IPS DF 4.7 (cell line): Measurements from ENCODE around the gene ST8SIA6.
"Not testable (repeated sequence)": the region's sequence is repeated elsewhere in the genome, so short reads cannot be mapped to it uniquely, and the experiment has no call there.

Experiments used
- DNase-seq: peaks from one replicate; pipeline ENCODE4 v3.0.0-alpha.2; 2013; ENCODE audit warnings: low spot score; ENCODE audit errors: extremely low read depth

ST8SIA6 gene

GRCh38 chr10:17348501-17349349, 105.7 kb downstream of the ST8SIA6 start:
- no peak for DNase-seq

GRCh38 chr10:17348011-17348500, 106.3 kb downstream of the ST8SIA6 start:
- no peak for DNase-seq

GRCh38 chr10:17344206-17344605, 110.2 kb downstream of the ST8SIA6 start:
- DNase-seq, result no peak

DNA sequence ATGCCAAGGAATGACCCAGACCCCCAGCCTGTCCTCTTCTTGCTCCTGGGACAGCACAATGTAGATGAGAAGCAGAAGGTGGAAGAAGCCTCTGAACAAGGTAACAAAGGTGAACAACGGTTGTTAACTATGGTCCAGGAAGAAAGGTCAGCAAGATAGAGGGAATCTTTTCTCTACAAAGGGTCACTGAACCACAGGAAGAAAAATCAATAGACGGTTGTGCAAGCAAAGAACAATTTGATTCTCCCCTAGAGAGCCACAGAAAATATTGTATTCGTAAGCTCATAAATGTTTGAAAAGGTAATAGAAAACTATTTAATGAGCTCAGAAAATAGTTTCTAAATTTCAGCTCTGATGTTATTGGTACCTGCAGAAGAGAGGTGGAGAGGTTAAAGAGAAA, 111.3 kb downstream of the ST8SIA6 start:
- no peak for DNase-seq

DNA sequence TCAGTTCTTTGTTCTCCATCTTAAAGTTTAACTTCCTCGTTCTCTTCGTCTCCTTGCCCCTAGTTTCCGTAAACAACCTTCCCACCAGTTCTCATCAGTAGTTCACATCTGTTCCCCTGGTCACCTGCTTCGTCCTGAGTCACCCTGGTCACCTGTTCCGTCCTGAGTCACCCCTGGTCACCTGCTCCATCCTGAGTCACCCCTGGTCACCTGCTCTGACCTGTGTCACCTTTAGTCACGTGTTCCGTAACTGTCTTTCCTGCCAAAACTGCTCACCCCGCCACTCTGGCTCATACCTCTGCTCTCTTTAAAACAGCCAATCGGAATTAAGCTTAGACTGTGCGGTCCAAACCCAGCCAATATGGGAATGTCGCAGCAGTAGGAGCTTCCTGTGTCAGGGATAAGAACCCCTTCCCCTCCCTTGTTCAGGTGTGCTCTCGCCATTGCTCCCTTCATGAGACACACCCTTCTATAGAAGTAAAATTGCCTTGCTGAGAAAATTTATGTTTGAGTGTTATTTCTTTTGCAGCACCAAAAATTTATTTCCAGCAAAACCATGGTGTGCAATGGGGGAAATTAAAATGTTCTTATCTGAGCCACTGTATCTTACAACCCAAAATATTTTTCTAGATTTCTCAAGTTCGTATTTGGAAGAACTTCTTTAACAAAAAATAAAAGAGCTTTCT, 114.1 kb downstream of the ST8SIA6 start:
- no peak for DNase-seq

GRCh38 chr10:17335065-17335464, 119.3 kb downstream of the ST8SIA6 start:
- DNase-seq, result no peak

GRCh38 chr10:17330501-17330900, 123.9 kb downstream of the ST8SIA6 start:
- DNase-seq, result no peak

DNA sequence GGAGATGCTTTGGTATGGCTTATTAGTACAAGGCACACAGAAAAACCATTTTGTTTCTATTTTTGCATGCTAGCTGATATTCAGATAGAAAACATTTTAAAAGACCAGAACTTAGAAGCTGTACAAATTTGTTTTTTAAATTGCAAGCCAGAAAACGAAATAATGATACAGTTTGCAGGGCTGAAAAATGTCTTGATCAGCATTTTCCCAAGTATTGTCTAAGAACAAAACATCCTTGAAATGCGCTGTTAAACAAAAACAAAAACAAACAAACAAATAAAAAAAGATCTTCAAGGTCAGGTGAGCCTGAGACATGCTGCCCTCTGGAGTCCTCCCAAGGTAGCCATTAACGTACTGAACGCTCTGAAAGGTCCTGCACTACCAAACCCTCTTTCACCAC, 128.0 kb downstream of the ST8SIA6 start:
- no peak for DNase-seq

DNA sequence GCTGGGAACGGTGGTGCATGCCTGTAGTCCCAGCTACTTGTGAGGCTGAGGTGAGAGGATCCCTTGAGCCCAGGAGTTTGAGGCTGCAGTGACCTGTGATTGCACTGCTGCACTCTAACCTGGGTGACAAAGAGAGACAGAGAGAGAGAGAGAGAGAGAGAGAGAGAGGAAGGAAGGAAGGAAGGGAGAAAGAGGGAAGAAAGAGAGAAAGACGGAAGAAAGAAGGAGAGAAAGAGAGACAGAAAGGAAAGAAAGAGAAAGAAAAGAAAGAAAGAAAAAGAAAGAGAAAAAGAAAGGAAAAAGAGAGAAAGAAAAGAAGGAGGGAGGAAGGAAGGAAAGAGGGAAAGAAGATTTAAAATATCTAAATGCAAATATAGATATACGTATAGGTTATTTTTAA, 132.4 kb downstream of the ST8SIA6 start:
- DNase-seq, result not testable (repeated sequence)

GRCh38 chr10:17316488-17317170, 137.8 kb downstream of the ST8SIA6 start:
- DNase-seq, result no peak

DNA sequence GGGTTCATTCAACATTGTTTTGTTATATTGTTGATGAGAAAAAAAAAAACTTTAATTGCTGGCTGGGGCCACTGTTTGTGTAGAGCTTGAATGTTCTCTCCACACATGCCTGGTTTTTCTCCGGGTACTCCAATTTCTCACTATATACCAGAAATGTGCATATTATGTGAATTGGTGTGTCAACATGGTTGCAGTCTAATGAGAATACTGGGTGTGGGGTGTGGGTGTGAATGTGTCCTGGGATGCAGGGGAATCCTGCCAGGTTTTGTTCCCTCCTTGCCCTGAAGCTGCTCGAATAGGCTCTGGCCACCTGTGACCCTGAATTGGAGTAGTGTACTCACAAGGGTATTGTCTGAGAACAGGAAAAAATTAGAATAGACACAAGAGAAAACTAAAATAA, 145.0 kb downstream of the ST8SIA6 start:
- DNase-seq, result no peak

- no peak for DNase-seq
Observed at GRCh38 chr10:17307123-17307522, 147.3 kb downstream of the ST8SIA6 start.

DNA sequence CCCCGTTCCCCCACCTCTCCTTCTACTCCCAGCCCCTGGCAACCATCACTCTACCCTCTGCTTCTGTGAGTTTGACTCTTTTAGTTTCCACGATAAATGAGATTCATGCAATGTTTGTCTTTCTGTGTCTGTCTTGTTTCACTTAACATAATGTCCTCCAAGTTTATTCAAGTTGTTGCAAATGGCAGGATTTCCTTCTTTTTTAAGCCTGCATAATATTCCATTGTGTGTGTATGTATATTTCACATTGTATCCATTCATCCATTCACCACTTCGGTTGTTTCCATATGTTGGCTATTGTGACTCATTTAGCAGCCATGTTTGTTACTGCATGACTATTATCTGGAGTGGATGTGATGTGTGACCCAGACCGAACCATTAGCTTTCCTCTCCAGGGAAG, 162.0 kb downstream of the ST8SIA6 start:
- DNase-seq, result no peak

DNA sequence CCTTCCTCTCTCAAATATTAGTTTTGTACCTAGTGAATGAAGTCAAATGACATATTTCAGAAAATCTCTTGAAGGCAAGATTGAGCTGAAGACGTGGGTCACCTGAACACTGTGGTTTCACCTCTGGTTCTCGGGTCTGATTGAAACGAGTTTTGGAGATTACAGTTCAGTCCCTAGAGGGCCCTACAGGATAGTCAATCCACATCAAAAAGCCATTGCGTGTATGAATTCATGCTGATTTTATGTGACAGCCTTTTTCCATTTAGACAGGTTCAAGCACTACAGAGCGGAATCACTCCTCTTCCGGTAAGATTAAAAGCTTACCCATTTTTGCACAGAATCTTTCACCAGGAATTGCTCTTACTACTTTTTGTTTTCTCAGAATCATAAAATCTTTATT, 164.2 kb downstream of the ST8SIA6 start:
- no peak for DNase-seq

DNA sequence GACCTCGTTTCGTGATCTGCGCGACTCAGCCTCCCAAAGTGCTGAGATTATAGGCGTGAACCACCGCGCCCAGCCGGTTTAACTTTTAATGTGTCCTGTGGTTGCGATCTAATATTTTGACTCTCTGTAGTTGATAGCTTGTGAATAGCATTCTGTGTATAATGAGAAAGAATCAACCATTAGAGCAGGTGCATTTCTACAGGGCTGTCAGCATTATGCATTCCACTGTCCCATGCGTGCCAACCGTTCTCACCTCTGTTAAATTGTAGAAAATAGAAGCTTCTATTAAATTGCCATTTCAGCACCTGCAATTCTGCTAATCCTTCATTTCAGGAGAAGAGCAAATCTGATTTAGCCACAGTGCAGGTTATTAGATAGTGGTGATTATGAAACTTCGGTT, 164.6 kb downstream of the ST8SIA6 start:
- no peak for DNase-seq

- DNase-seq, result no peak
Observed at GRCh38 chr10:17286562-17287550, 167.5 kb downstream of the ST8SIA6 start.

- no peak for DNase-seq
Observed at GRCh38 chr10:17282311-17282710, 172.1 kb downstream of the ST8SIA6 start.

DNA sequence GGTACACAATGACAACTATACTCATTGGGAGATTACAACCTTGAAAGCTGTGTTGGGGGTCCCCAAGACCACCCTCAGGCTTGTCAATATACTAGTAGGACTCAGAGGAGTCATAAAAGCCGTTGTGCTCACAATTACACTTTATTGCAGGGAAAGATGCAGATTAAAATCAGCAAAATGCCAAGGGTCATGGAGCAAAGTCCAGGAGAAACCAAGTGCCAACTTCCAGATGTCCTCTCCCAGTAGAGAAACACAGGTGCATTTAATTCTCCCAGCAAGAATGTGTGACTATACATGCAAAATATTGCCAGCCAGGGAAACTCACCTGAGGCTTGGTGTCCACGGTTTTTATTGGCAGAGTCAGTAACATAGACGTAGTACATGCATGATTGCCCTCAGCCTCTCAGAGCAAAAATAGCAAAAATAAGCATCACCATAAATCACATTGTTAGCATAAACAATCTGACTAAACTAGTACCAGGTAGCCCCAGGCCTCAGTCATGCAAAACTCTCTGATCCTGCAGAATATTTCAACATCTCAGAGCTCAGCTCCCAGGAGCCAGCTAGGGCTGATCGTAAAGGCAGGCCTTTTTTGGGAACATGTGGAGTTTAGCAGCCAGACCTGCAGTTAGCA, 175.7 kb downstream of the ST8SIA6 start:
- DNase-seq, result no peak

GRCh38 chr10:17276756-17277424, 177.5 kb downstream of the ST8SIA6 start:
- DNase-seq, result no peak

DNA sequence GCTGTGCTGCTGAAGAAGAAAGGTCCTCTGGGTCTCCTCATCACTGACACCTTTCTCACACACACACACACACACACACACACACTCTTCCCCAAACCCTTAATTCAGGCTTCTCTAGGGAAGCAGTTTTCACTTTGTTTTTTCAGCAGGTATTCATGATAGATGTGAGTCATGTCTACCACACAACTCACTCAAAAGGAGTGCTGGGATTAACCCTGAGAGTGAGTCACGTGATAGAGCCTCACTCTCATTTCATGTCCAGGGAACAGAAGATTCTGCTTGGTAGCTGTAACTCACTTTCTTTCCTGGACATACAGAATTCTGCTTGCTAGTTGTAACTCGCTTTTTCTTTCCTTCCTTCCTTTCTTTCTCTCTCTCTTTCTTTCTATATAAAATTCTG, 181.0 kb downstream of the ST8SIA6 start:
- DNase-seq, result no peak
